Fibroblast of villous mesenchyme (primary cell): ENCODE measurements around the gene HBZ. TPM values are rescaled to one million over a fixed set of nuclear protein-coding genes. Genes with fewer than 3 reads are reported as not detected.

Experiments
- DNase-seq: peaks from one replicate; pipeline ENCODE4 v3.0.0-alpha.2; 2010; ENCODE audit warnings: low read depth
- H3K4me3 ChIP-seq: 2 replicates; pipeline ENCODE4 v1.5.1; 2011; ENCODE audit warnings: low read depth, mild to moderate bottlenecking, low read length
- total RNA-seq: library from RNA; depleted of rRNA; stranded (reverse); fragments of >200 nt; gene quantifications from 2 replicates; pipeline ENCODE4 v1.2.3, GENCODE V29; 2012
- TF ChIP-seq, protein P1 (sequence below): IDR thresholded peaks from 2 replicates; pipeline ENCODE4 v1.5.1; 2012; ENCODE audit warnings: low read depth, mild to moderate bottlenecking, low read length; ENCODE audit not compliant: insufficient read depth

Gene HBZ
- total RNA-seq = not detected in 2 replicates

DNA sequence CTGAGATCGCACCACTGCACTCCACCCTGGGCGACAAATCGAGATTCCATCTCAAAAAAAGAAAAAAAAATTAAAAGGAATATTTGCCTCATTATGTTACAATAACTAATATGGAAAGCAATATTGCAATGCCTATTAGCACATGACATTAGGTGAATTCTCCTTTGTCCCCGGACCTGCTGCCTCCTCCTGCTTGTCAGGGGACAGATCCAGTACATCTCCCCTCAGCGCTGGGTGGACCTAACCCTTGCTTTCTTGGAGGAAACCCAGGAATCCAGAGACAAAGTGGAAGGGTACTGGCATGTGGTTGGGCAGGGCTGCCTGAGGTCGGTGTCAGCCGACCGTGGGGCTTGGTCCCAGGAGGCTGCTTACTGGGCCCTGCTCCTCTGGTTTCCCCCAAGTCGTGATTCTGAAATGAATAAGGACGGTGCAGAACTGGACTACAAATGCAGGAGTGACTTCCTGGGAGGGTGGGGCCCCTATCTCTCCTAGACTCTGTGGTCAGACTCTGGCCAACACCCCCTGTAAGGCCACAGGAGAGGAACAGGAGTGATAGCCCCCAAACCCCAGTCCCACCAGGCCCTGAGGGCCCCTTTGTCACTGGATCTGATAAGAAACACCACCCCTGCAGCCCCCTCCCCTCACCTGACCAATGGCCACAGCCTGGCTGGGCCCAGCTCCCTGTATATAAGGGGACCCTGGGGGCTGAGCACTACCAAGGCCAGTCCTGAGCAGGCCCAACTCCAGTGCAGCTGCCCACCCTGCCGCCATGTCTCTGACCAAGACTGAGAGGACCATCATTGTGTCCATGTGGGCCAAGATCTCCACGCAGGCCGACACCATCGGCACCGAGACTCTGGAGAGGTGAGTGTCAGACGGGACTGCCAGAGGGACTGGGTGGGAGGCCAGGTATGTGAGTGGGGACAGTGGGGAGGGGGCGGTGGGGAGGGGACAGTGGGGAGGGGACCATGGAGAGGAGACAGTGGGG, at the start of gene HBZ:
TSS of gene HBZ (plus strand) at position 504 of the 988 bp plus-strand sequence. CDS start at position 770, 266 bp downstream.
- TF ChIP-seq, protein P1, sequence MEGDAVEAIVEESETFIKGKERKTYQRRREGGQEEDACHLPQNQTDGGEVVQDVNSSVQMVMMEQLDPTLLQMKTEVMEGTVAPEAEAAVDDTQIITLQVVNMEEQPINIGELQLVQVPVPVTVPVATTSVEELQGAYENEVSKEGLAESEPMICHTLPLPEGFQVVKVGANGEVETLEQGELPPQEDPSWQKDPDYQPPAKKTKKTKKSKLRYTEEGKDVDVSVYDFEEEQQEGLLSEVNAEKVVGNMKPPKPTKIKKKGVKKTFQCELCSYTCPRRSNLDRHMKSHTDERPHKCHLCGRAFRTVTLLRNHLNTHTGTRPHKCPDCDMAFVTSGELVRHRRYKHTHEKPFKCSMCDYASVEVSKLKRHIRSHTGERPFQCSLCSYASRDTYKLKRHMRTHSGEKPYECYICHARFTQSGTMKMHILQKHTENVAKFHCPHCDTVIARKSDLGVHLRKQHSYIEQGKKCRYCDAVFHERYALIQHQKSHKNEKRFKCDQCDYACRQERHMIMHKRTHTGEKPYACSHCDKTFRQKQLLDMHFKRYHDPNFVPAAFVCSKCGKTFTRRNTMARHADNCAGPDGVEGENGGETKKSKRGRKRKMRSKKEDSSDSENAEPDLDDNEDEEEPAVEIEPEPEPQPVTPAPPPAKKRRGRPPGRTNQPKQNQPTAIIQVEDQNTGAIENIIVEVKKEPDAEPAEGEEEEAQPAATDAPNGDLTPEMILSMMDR = no peak
- no peak for DNase-seq

DNA sequence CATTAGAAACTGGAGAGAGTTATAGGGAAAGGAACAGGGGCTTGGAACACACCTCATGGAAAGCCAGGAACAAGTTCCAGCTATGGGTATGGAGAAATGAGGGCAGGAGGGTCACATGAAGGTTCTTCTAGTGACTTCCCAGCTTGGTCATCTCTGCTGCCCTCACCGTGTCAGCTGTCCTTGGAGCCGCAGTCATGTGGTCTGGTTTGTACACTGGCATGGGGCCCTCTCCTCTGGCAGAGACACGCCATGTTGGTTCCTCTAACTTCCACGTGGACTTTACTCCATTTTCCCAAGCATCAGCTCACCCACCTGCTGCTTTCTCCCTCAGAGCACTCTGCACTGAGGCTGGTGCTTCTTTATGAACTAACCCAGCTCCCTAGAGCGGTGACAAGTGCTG, 48.1 kb upstream of the HBZ start:
- H3K4me3 ChIP-seq = no peak overlapping the region
- DNase-seq = no peak
- TF ChIP-seq, protein P1 = no peak

More for the DNA sequence above, at the start of gene HBZ:
- H3K4me3 ChIP-seq = no peak within 1 kb of the TSS

DNA sequence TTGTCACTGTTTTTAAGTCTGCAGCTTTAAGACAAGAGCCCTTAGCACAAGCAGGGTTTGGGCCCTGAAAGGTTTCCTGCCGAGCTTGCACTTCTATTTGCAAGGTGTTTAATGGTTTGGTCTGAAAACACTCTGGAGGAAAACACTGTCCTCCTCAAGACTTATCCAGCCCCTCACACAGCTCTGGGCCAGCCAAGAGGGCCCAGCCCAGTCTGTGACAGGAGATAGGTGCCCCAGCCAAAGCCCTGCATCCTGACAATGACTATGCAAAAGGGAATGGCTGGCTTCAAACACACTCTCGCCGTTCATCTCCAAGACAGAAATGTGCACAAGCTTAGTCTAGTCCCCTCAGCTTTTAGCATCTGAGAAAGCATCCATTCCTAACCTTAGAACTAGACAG, 47.5 kb upstream of the HBZ start:
- DNase-seq = no peak
- TF ChIP-seq, protein P1 = no peak
- H3K4me3 ChIP-seq = no peak overlapping the region

DNA sequence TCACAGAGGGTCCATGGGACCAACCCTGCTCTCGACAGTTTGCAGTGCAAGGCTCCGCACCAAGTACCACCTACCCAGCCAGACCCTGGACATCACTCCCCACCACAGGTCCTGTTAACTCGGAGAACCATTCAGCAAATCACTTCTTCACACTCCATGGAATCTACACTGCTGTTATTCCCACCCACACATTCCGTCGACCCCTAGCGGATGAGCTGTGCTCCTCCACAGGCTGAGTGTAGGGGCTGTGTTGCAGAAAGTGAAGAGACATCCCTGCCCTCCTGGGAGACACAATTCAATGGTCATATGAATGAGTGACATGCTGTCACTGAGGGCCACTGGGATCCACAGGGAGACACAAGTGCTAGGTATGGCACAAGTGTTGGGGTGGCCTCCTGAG, 46.9 kb upstream of the HBZ start:
- no peak for DNase-seq
- TF ChIP-seq, protein P1 = no peak
- H3K4me3 ChIP-seq = no peak overlapping the region

DNA sequence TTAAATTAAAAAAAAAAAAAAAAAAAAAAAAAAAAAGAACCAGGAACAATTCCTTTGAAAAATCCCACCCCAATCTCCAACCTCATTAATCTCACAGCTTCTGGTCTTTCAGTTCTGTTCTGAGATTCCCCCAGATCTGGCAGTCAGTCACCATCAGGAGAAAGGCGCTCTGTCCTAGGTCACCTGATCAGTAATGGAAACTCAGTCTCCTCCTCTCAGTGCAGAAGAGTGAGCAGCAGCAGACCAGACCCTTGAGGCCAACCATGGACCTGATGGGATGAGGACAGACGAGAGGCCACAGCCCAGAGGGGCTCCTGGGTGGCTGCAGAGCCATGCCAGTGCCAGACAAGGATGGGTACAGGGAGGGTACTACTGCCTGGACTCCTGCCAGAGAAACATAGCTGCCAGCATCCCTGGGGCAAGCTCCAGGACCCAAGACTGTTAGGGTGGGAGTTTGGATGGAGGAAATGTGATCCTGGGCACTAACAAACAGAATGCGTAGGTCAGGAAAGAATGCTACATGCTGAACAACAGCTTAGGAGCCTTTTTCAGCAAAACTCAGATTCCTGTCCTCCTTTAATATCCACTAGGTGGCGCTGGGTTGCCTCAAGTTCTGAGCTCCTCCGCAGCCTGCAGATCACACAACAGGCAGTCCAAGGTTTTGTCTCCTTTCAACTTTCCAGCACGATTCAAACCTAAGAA, 45.7 kb upstream of the HBZ start:
- TF ChIP-seq, protein P1 = peak; percentile 79
- no peak overlapping the region for H3K4me3 ChIP-seq
- peak; percentile 84 for DNase-seq

DNA sequence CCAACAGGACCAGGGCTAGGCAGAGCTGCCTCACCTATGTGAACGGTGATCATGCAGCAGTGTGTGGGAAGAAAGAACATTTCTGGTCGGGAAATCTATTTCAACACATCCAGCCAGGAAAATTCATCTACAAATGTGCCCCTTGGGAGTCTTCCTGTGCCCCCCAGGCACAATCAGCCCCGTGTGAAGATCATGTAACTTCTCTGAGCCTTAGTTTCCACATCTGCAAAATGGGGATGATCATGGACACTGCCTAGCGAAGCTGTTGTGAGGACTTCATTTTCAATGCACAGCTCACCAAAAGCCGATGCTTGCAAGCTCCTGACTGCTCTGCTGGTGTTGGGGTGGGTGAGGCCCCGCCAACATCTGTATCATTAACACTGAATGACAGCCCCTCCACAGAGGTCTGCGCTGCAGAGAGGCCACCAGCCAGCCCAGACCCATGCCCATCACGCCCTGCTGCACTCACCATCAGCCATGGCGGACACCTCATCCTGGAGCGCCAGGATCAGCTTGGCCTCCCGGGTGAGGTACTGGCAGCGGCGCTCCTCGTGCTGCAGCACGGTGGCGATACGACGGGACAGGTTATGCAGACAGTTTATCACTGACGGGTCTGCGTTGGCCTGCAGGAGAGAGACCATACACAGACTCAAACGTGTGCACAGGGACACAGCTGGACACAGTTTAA, 40.1 kb upstream of the HBZ start:
- no peak for DNase-seq
- TF ChIP-seq, protein P1 = no peak
- H3K4me3 ChIP-seq = no peak overlapping the region
